ENCODE data around the gene LYPD1.

LYPD1 gene

GRCh38 chr2:132652474-132652873, 17.5 kb downstream of the LYPD1 start:
- peaks cover 12% of the 10 kb centered on the region for H3K27me3 Mint-ChIP-seq
- peaks cover 0 to 5% of the 10 kb centered on the region in 2 donors for H3K9me3 Mint-ChIP-seq
- no peak overlapping the region for H3K27ac Mint-ChIP-seq
- H3K4me1 Mint-ChIP-seq: no peaks in the 10 kb centered on the region
- H3K4me3 Mint-ChIP-seq: no peak overlapping the region
- ATAC-seq (no peak), DNase-seq (no peak)

- no peak for ATAC-seq
Measured at GRCh38 chr2:132651115-132652045, 18.6 kb downstream of the LYPD1 start.

DNA sequence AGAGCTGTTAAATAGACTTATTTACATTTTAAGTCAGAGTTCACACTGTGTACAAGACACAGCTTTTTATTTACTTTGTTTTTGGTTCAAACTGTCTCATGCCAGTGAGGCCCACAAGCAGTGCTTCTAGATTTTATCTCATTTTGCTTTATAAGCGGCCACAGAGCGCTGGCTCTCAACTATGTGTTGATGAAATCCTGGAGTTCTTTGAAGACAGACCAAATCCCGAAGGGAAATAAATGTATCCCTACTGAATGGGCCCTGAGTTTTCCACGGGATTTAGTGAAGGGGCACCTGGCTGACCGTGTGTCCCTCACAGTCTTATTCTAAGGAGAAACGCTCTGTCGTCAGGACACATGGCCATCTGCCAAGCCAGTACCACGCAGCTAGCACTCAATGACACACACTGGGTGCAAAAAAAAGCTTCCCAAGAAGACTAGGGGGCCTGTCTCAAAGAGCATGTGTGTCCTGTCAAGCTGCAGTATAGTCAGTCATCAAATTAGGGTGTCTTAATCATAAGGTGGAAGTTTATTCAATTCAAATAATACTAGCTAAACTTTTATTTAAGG, 23.4 kb downstream of the LYPD1 start:
- H3K4me3 Mint-ChIP-seq: no peak overlapping the region
- DNase-seq (no peak), ATAC-seq (no peak)
- no peak overlapping the region for H3K27ac Mint-ChIP-seq
- no peaks in the 10 kb centered on the region for H3K9me3 Mint-ChIP-seq
- H3K4me1 Mint-ChIP-seq: no peaks in the 10 kb centered on the region
- H3K27me3 Mint-ChIP-seq: peaks cover 29% of the 10 kb centered on the region

More at GRCh38 chr2:132651115-132652045, 18.6 kb downstream of the LYPD1 start:
- Mint-ChIP-seq H3K27ac (no peak overlapping the region), H3K9me3 (peaks cover 0 to 5% of the 10 kb centered on the region in 2 donors), H3K4me1 (no peaks in the 10 kb centered on the region), H3K27me3 (peaks cover 13% of the 10 kb centered on the region), H3K4me3 (no peak overlapping the region)
- DNase-seq: no peak

GRCh38 chr2:132645722-132646539, 24.1 kb downstream of the LYPD1 start:
- no peaks in the 10 kb centered on the region for H3K9me3 Mint-ChIP-seq
- H3K27ac Mint-ChIP-seq: no peak overlapping the region
- no peak for DNase-seq
- H3K27me3 Mint-ChIP-seq: peaks cover 29% of the 10 kb centered on the region
- ATAC-seq: no peak
- no peak overlapping the region for H3K4me3 Mint-ChIP-seq
- H3K4me1 Mint-ChIP-seq: no peaks in the 10 kb centered on the region

DNA sequence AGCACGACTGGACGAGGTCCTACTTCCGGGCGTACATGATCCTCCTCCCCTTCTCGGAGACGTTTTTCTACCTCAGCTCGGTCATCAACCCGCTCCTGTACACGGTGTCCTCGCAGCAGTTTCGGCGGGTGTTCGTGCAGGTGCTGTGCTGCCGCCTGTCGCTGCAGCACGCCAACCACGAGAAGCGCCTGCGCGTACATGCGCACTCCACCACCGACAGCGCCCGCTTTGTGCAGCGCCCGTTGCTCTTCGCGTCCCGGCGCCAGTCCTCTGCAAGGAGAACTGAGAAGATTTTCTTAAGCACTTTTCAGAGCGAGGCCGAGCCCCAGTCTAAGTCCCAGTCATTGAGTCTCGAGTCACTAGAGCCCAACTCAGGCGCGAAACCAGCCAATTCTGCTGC, 24.8 kb downstream of the LYPD1 start:
- DNase-seq: no peak
- Mint-ChIP-seq H3K4me3 (no peak overlapping the region), H3K27me3 (peaks cover 29% of the 10 kb centered on the region), H3K9me3 (no peaks in the 10 kb centered on the region), H3K27ac (peak overlapping the region in 1 of 2 donors; percentile 76), H3K4me1 (no peaks in the 10 kb centered on the region)
- no peak for ATAC-seq

DNA sequence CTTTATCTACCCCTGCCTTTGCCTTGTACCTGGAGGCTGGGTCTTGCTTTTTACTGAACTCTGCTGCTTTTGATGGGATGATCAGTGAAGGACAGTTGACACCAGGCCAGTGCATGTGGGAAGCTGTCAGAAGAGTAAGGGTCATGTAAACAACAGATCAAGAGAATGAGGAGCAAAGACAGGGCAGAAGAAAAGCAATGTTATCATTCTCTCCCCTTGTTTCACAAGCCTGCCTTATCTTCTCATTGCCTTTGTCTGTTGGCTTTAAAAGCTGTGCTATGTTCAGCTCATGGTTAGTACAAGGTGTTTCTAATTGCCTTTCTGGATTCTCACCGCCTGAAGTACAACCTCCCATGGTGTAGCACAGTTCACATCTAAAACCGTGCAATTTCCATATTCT, 27.6 kb downstream of the LYPD1 start:
- H3K27ac Mint-ChIP-seq: no peak overlapping the region
- no peak for ATAC-seq
- H3K4me1 Mint-ChIP-seq: no peaks in the 10 kb centered on the region

DNA sequence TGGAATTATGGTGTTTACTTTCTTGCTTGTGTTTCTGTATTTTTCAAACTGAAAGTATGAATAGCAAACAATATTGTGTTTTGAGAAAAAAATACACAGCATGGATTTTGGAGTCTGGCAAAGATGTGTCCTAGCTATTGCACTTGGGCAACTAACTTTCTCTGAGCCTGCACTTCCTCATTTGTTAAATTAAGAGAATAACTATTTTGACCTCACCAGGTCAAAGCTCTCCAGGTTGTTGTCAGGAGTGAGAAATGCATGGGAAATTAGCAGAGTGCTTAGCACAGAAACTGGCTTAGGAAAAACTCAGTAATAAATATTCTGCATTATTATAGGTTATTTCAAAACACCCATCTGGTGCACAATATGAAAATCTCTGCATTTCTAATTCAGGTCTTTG, 28.2 kb downstream of the LYPD1 start:
- H3K4me1 Mint-ChIP-seq: no peaks in the 10 kb centered on the region
- ATAC-seq: no peak

More for the DNA sequence above, 27.6 kb downstream of the LYPD1 start:
- peaks cover 23% of the 10 kb centered on the region for H3K27me3 Mint-ChIP-seq
- H3K9me3 Mint-ChIP-seq: peaks cover 0 to 7% of the 10 kb centered on the region in 2 donors
- DNase-seq: no peak
- H3K4me3 Mint-ChIP-seq: no peak overlapping the region

GRCh38 chr2:132640116-132640515, 29.9 kb downstream of the LYPD1 start:
- H3K4me1 Mint-ChIP-seq: no peaks in the 10 kb centered on the region
- no peak overlapping the region for H3K4me3 Mint-ChIP-seq
- no peak for ATAC-seq

More for the DNA sequence above, 28.2 kb downstream of the LYPD1 start:
- DNase-seq: no peak
- Mint-ChIP-seq H3K27me3 (peaks cover 23% of the 10 kb centered on the region), H3K9me3 (peaks cover 0 to 7% of the 10 kb centered on the region in 2 donors), H3K4me3 (no peak overlapping the region), H3K27ac (no peak overlapping the region)

DNA sequence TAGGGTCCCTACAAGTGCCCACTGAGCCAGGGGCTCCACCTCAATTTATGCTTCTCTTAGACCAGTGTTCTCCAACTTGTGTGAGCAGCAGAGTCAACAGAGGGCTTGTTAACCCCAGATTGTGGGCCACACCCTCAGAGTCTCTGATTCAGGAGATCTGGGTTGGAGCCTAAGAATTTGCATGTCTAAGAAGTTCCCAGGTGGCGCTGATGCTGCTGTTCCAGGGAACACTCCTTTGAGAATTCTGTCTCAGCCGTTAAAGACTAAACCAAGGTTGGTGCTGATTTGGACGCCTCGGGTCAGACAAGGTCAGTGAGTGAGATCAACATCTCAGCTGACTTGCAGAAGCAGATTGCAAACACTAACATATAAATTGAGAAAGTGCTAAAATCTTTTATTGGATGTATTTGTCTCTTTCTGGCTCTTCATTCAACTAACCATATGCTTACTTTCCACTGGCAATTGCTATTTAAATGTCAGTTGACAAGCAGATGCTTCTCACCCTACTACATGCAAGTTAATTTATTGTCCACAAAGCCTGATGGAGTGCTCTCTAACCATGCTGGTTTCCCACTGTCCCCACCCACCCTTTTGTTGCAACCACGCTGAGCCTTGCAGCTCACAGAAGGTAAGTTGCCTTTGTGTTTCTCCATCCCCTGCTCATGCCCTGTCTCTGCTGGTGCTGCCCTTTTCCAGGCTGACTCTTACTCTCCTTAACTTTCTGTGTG, 31.5 kb downstream of the LYPD1 start:
- no peak for DNase-seq
- peaks cover 6% of the 10 kb centered on the region for H3K27me3 Mint-ChIP-seq
- no peak overlapping the region for H3K27ac Mint-ChIP-seq
- H3K9me3 Mint-ChIP-seq: peaks cover 5 to 22% of the 10 kb centered on the region in 2 donors
- H3K4me1 Mint-ChIP-seq: no peaks in the 10 kb centered on the region
- H3K4me3 Mint-ChIP-seq: no peak overlapping the region
- no peak for ATAC-seq

More at GRCh38 chr2:132640116-132640515, 29.9 kb downstream of the LYPD1 start:
- DNase-seq: no peak
- H3K9me3 Mint-ChIP-seq: peaks cover 0 to 12% of the 10 kb centered on the region in 2 donors
- no peak overlapping the region for H3K27ac Mint-ChIP-seq
- peaks cover 9% of the 10 kb centered on the region for H3K27me3 Mint-ChIP-seq

GRCh38 chr2:132636346-132636745, 33.7 kb downstream of the LYPD1 start:
- no peak overlapping the region for H3K4me3 Mint-ChIP-seq
- H3K27ac Mint-ChIP-seq: no peak overlapping the region
- H3K9me3 Mint-ChIP-seq: peaks cover 7 to 25% of the 10 kb centered on the region in 2 donors
- ATAC-seq (no peak), DNase-seq (no peak)
- H3K27me3 Mint-ChIP-seq: peaks cover 6% of the 10 kb centered on the region
- no peaks in the 10 kb centered on the region for H3K4me1 Mint-ChIP-seq

DNA sequence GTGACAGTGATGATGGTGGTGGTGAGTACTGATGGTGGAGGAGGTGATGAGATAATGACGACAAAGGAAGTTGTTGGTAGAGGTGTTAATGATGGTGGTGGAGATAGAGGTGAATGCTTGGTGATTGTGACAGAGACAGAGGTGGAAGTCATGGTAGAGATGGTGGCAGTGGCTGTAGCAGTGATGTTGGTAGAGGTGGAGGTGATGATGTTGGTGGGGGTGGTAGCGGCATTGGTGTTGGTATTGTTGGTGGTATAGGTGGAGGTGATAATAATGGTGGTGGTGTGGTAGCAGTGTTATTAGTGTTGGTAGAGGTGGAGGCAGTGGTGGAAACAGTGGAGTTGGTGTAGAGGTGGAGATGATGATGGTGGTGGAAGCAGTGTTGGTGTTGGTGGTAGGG, 36.4 kb downstream of the LYPD1 start:
- no peak for DNase-seq
- Mint-ChIP-seq H3K4me1 (no peaks in the 10 kb centered on the region), H3K27me3 (peaks cover 6% of the 10 kb centered on the region), H3K27ac (no peak overlapping the region), H3K9me3 (peaks cover 7 to 25% of the 10 kb centered on the region in 2 donors), H3K4me3 (no peak overlapping the region)
- ATAC-seq: no peak

DNA sequence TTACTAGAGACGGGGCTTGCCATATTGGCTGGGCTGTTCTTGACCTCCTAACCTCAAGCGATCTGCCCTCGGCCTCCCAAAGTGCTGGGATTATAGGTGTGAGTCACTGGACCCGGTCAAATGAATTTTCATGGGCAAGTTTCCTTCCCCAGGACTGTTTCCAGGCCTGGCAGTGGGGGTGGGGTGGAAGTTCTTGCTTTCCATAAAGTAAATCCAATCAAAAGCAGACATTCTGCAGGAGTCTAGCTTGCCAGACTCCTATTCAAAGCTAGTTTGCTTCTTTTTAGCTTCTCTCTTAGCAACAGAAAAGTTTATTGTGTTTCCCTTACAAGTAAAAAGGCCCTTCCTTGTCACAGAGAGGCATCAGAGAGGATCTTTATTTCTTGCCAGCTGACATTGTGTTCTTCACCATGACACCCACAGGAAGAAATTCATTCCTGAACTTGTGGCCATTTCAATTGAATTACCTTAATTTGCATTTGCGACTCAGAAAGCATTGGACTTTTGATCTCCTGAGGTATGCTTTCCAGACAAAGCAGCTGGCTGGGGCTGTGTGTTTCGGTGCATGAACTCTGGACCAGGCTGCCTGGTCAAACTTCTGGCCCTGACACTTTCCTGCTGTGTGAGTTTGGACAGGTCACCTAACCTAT, 37.9 kb downstream of the LYPD1 start:
- H3K9me3 Mint-ChIP-seq: peaks cover 7 to 18% of the 10 kb centered on the region in 2 donors
- no peaks in the 10 kb centered on the region for H3K4me1 Mint-ChIP-seq
- no peak overlapping the region for H3K4me3 Mint-ChIP-seq
- ATAC-seq (no peak), DNase-seq (no peak)
- no peaks in the 10 kb centered on the region for H3K27me3 Mint-ChIP-seq
- no peak overlapping the region for H3K27ac Mint-ChIP-seq

GRCh38 chr2:132627536-132627935, 42.5 kb downstream of the LYPD1 start:
- no peaks in the 10 kb centered on the region for H3K27me3 Mint-ChIP-seq
- no peak overlapping the region for H3K4me3 Mint-ChIP-seq
- no peak overlapping the region for H3K27ac Mint-ChIP-seq
- DNase-seq (no peak), ATAC-seq (no peak)
- H3K9me3 Mint-ChIP-seq: peaks cover 0 to 9% of the 10 kb centered on the region in 2 donors
- H3K4me1 Mint-ChIP-seq: no peaks in the 10 kb centered on the region

GRCh38 chr2:132623096-132623839, 46.7 kb downstream of the LYPD1 start:
- no peak for ATAC-seq
- no peaks in the 10 kb centered on the region for H3K4me1 Mint-ChIP-seq
- no peak overlapping the region for H3K27ac Mint-ChIP-seq
- H3K27me3 Mint-ChIP-seq: no peaks in the 10 kb centered on the region
- no peak for DNase-seq
- no peak overlapping the region for H3K4me3 Mint-ChIP-seq
- H3K9me3 Mint-ChIP-seq: peaks cover 0 to 9% of the 10 kb centered on the region in 2 donors

Measured in stimulated activated naive CD8-positive, alpha-beta T cell treated with anti-CD3 and anti-CD28 coated beads, Interleukin-15, amount 100 ng/mL, for 72 hours (primary cell).